Neural crest cell (in vitro differentiated cells): ENCODE data around the gene GMDS. TPM values are rescaled to one million over a fixed set of nuclear protein-coding genes. Genes with fewer than 3 reads are reported as not detected.

Experiments
- DNase-seq: peaks from one replicate; pipeline ENCODE4 v3.0.0; 2021; ENCODE audit warnings: low read depth, mixed read lengths, low spot score
- H3K27ac Mint-ChIP-seq: one replicate; pipeline ENCODE4 v1.8.0; 2021; ENCODE audit warnings: mild to moderate bottlenecking, mixed read lengths; ENCODE audit not compliant: unreplicated experiment
- H3K27me3 Mint-ChIP-seq: 2 replicates; pipeline ENCODE4 v1.8.0; 2021; ENCODE audit warnings: low read depth, mild to moderate bottlenecking, mixed read lengths
- H3K36me3 Mint-ChIP-seq: 2 replicates; pipeline ENCODE4 v1.8.0; 2021; ENCODE audit warnings: low read depth, mild to moderate bottlenecking, mixed read lengths
- H3K4me1 Mint-ChIP-seq: 2 replicates; pipeline ENCODE4 v1.8.0; 2021; ENCODE audit warnings: mixed read lengths
- H3K4me3 Mint-ChIP-seq: one replicate; pipeline ENCODE4 v1.8.0; 2021; ENCODE audit warnings: mild to moderate bottlenecking, mixed read lengths
- H3K9me3 Mint-ChIP-seq: 2 replicates; pipeline ENCODE4 v1.8.0; 2021; ENCODE audit warnings: mixed read lengths
- CTCF ChIP-seq: fragments of 200-600 bp; sonication (generic); conservative IDR thresholded peaks from 2 replicates; pipeline ENCODE4 v1.5.0; 2021; ENCODE audit warnings: antibody characterized with exemption, mild to moderate bottlenecking
- total RNA-seq: library from RNA; stranded (reverse); gene quantifications from 2 replicates; pipeline ENCODE4 v1.2.1, GENCODE V29; 2021

The GMDS gene
- total RNA-seq, 1 donor from 2014 or later, result 16.1 TPM

DNA sequence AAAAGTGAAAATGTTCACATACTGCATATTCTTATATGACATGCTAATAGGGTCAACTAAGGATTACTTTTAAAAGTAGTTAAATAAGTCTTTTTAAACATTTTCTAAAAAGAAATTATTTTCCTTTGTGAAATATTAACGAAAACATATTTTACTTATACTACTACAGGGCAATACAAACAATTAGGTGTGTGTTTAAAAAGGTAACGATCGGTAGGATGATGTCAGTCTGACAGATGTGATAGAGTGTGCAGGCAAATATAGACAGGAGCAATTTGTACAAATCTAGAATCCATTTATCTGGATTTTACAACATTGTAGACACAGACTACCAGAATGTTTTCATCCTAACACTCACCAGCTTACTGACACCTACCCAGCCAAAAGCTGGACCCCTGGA, 378.2 kb downstream of the GMDS start:
- no peak for DNase-seq
- Mint-ChIP-seq H3K4me1 (peaks cover 61% of the 10 kb centered on the region), H3K27ac (no peak overlapping the region), H3K9me3 (no peaks in the 10 kb centered on the region), H3K27me3 (peaks cover 13% of the 10 kb centered on the region), H3K4me3 (no peak overlapping the region), H3K36me3 (no peaks in the 10 kb centered on the region)
- TF ChIP-seq CTCF, result no peak

GRCh38 chr6:1865585-1865984, 379.8 kb downstream of the GMDS start:
- Mint-ChIP-seq H3K9me3 (no peaks in the 10 kb centered on the region), H3K27me3 (peaks cover 13% of the 10 kb centered on the region), H3K27ac (peak overlapping the region; percentile 79), H3K36me3 (no peaks in the 10 kb centered on the region), H3K4me3 (peak overlapping the region; percentile 74), H3K4me1 (peaks cover 47% of the 10 kb centered on the region)
- DNase-seq, result peak; percentile 19
- TF ChIP-seq CTCF, result no peak

GRCh38 chr6:1864496-1864895, 380.9 kb downstream of the GMDS start:
- H3K27ac Mint-ChIP-seq, result no peak overlapping the region
- H3K4me1 Mint-ChIP-seq, result peaks cover 40% of the 10 kb centered on the region
- H3K27me3 Mint-ChIP-seq, result peaks cover 8% of the 10 kb centered on the region
- H3K36me3 Mint-ChIP-seq, result no peaks in the 10 kb centered on the region
- H3K9me3 Mint-ChIP-seq, result no peaks in the 10 kb centered on the region
- no peak for DNase-seq
- no peak for TF ChIP-seq CTCF
- peak overlapping the region; percentile 18 for H3K4me3 Mint-ChIP-seq

DNA sequence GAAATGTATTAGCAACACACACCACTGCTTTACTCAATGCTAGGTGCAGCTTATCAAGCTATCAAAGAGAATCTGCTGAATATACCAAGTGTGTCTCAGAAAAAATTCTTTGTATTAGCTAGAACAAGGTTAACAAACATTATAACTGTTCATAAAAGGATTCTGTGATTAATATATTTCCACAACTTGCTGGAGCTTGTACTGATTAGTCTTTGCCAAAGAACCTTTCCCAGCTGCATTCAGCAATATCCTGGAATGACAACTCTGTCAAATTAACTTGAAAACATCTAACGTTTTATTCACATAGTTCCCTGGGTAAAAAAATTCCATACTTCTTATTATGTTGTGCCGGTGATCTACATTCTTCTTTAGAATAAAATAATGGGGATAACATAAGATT, 383.0 kb downstream of the GMDS start:
- H3K36me3 Mint-ChIP-seq, result no peaks in the 10 kb centered on the region
- no peak for DNase-seq
- H3K27ac Mint-ChIP-seq, result no peak overlapping the region
- TF ChIP-seq CTCF, result no peak
- H3K4me1 Mint-ChIP-seq, result peaks cover 37% of the 10 kb centered on the region
- peaks cover 8% of the 10 kb centered on the region for H3K27me3 Mint-ChIP-seq
- H3K9me3 Mint-ChIP-seq, result no peaks in the 10 kb centered on the region
- no peak overlapping the region for H3K4me3 Mint-ChIP-seq

GRCh38 chr6:1860756-1861348, 384.6 kb downstream of the GMDS start:
- Mint-ChIP-seq H3K27ac (no peak overlapping the region), H3K4me3 (no peak overlapping the region), H3K27me3 (peaks cover 8% of the 10 kb centered on the region), H3K4me1 (peaks cover 29% of the 10 kb centered on the region), H3K9me3 (no peaks in the 10 kb centered on the region), H3K36me3 (no peaks in the 10 kb centered on the region)
- DNase-seq, result no peak
- no peak for TF ChIP-seq CTCF

- no peak for DNase-seq
- peaks cover 19% of the 10 kb centered on the region for H3K4me1 Mint-ChIP-seq
- TF ChIP-seq CTCF, result no peak
- H3K4me3 Mint-ChIP-seq, result no peak overlapping the region
- H3K27ac Mint-ChIP-seq, result no peak overlapping the region
- no peaks in the 10 kb centered on the region for H3K36me3 Mint-ChIP-seq
- no peaks in the 10 kb centered on the region for H3K9me3 Mint-ChIP-seq
- H3K27me3 Mint-ChIP-seq, result peaks cover 5% of the 10 kb centered on the region
These were observed 386.5 kb downstream of the GMDS start for GRCh38 chr6:1858859-1859258.
